Activated CD4-positive, alpha-beta T cell treated with anti-CD3 and anti-CD28 coated beads for 24 hours (primary cell): Measurements from ENCODE around the gene EIF5AL1.
"Not testable (repeated sequence)": the region's sequence is repeated elsewhere in the genome, so short reads cannot be mapped to it uniquely, and the experiment has no call there.

Experiments used
- DNase-seq, 2 donors: peaks; one replicate each; pipeline ENCODE4 v3.0.0-alpha.2; 2020; ENCODE audit warnings: low read depth in 2 of 2

The EIF5AL1 gene

GRCh38 chr10:79487296-79488194 lies 24.8 kb upstream of the EIF5AL1 start:
- DNase-seq: no peak

GRCh38 chr10:79488336-79488735 lies 24.0 kb upstream of the EIF5AL1 start:
- no peak for DNase-seq

- no peak for DNase-seq
Measured at GRCh38 chr10:79488870-79489269, 23.5 kb upstream of the EIF5AL1 start.

DNA sequence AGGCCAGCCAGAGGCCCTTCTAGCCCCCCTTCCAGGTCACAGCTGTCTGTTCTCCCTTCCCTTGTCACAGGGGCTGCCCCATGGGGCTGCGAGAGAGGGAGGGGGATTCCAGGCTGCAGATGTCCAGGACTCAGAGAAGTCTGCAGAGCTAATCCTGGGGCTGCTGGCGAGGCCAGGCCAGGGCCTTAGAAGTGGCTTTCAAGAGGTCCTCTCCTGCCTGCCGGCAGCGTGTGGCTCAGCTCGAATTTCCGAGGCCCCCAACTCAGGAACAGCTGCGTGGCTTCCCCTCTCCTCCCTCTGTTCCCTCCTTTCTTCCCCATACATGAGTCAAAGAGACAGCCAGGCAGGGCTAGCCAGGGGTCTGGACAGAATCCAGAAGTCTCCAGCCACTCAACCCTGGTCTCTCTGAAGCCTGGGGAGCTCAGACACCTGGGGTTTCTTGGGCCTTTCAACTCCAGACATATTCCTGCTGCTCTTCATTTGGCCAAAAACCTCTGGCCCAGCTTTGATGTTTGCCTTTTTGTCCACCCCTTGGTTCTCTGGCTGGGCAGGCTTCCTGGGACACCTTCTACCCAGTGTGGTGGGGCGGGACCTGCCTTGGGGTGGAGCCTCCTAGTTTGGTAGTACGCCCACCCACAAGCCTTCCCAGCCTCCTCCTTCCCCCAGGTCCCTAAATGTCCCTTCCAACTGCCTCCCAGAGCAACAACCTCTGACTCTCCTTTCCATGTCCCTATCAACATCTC lies 21.8 kb upstream of the EIF5AL1 start:
- DNase-seq: no peak

DNA sequence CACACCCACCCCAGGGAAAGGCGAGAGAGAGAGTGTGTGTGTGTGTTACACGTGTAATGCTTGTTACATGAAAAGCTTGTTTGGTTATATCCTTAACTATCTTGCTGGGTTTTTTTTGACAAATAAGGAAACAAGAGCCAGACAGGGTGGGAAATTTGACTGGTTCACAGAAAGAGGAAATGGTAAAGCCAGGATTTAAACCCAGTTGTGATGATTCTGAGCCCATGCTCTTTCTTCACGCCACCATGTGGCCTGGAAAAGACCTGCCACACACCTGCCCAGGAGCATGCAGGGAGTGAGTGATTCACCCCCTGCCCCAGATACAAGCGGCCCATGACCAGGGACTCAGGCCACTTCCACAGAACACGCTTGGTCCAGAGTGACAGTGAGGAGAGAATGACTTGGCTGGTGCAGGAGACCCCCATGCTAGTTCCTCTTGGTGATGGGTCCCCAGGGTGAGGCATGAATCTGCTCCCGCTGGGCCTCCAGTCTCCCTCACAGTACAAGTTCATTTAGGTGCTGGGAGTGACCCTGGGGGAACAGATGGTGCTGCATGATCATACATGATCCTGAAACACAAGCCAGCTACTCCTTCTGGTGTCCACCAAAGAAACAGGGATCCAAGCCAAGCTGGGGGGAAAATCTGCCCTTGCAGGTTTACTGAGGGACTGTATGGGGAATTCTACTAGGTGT lies 21.0 kb upstream of the EIF5AL1 start:
- no peak for DNase-seq

DNA sequence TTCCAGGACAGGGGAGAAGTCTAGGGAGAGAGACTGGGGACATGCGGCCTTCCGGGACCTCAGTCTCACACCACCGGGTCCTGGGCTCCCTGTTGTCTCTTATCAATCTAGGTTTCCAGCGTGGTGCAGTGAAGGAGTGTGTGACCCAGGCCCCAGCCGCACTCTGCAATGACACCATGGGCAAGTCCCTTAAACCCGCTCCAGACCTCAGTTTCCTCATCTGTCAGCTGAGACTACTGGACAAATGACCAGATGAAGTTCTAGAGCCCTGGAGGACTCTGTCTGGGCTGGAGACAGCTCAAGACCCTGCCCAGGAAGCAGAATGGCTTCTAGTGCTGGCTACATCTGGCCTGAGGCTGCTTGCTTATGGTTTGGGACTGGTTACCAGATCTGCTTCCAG lies 20.1 kb upstream of the EIF5AL1 start:
- DNase-seq: no peak

DNA sequence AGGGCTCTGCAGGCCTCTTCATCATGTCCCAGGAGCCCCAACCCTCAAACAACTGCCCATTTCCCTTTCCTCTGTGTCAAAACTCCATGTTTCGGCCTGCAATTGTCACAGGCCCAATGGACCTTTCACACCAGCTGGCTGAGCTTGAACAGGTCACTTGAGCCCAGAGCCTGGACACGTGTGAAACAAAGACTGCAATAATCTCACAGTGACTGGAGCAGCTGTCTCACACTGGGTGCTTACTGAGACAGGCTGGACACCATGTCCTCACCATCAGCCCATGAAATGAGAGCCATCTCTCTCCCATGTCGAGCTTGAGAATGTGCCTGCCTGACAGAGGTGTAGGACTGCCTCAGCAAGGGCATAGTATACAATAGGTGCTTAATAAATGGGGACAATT lies 19.5 kb upstream of the EIF5AL1 start:
- DNase-seq: no peak

DNA sequence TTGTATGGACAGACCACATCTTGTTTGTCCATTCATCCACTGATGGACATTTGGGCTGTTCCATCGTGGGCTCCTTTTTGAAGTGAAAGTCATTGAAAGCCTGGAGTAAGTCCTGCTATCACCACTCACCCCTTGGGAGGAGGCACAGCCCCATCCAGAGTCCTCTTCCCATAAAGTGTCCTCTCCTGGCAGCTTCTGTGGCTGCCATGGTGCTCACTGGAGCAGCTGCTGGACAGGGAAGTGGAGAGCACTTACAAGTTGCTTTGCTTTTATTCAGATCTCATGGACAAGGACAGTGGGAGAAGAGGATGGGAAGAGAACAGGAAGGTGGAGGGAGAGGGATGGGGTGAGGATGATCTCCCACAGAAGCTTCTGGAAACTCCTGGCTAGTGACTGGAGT lies 18.5 kb upstream of the EIF5AL1 start:
- no peak for DNase-seq

GRCh38 chr10:79494871-79495705 lies 17.2 kb upstream of the EIF5AL1 start:
- no peak for DNase-seq

- DNase-seq: no peak
Measured at GRCh38 chr10:79495791-79496190, 16.5 kb upstream of the EIF5AL1 start.

GRCh38 chr10:79496896-79497295 lies 15.4 kb upstream of the EIF5AL1 start:
- DNase-seq: no peak

GRCh38 chr10:79498291-79498829 lies 14.0 kb upstream of the EIF5AL1 start:
- no peak for DNase-seq

DNA sequence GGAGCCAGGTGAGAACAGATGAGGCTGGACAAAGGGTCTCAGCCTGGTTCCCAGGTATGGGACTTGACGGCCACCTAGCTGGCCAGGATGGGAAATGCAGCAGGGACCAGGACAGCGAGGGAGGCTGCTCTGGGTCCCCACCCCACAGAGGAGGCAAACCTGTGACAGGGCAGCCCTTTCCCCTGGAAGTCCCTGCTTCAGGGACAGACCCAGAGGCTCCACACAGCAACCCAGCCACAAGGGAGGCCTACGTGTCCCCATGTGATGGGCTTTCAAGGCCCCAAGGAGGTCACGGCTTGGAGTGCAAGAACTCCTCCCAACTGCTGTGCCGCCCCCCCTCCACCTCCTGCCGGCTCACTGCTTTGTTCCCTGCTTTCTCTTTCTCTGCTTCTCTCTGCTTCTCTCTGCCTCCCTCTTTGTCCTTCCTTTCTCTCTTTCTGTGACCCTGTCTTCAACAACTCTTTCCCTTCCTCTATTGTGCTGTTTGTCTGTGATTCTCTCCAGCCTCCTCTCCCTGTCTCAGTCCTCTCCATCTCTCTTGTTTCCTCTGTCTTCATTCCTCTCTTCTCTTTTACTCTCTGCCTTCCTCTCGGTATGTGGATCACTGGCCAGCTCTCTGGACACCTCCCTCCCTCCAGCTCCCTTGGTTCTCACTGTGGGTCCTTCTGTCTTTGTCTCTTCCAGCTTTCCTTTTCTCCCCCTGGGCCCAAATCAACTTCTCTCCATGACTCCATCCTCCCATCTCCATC lies 9.6 kb upstream of the EIF5AL1 start:
- no peak for DNase-seq

GRCh38 chr10:79503787-79504186 lies 8.5 kb upstream of the EIF5AL1 start:
- not testable (repeated sequence) for DNase-seq

- not testable (repeated sequence) for DNase-seq
Measured at GRCh38 chr10:79504483-79504882, 7.8 kb upstream of the EIF5AL1 start.

DNA sequence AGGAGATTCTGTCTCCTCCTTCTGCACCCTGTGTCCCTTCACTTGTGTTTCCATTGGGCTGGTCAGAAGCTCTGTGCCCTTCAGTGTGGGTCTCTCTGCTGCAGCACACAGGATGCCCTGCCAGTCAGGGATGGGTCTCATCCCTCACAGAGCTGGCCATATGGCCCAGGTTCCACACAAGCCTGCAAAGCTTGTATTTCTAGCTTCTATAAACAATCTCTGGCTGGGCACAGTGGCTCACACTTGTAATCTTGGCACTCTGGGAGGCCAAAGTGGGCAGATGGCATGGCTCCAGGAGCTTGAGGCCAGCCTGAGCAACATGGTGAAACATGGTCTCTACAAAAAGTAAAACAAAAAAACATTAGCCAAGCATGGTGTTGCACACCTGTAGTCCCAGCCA lies 7.0 kb upstream of the EIF5AL1 start:
- DNase-seq: not testable (repeated sequence)

DNA sequence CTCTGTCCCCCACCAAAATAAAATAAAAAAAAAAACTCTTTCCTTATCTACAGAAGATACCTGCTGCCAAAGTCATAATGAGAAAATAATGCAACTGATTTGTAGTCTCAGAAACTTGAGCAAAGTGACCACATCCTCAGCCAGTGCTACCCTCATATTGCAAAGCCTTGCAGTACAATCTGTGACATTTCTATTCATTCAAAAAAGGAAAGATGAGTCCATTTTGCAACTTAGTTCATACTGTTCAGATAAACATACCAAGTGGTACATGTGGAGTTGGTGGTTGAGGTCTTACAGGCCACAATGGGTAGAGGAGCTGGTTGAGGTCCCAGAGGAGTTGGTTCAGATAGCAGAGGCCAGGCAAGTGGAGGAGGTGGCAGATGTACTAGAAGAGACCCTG lies 6.5 kb upstream of the EIF5AL1 start:
- DNase-seq: no peak

DNA sequence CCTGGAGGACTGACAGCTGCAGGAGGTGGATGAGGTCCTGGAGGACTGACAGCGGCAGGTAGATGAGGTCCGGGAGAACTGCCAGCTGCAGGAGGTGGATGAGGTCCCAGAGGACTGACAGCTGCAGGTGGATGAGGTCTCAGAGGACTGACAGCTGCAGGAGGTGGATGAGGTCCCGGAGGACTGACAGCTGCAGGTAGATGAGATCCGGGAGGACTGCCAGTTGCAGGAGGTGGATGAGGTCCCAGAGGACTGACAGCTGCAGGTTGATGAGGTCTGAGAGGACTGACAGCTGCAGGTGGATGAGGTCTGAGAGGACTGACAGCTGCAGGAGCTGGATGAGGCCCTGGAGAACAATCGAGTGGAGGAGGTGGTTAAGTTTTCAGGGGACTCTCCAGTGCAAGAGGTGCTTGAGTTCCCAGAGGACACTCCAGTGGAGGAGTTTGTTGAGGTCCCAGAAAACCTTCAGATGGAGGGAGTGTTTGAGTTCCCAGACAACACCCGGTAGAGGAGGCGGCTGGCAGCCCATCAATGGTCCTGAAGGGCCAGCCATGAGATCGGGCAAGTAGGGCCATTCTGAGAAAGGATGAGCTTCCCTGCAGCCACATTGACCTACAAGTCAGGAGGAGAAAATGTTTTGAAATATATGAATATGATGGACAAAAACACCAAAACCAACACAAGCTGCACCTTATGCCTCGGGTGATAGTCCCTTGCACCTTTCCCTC lies 4.7 kb upstream of the EIF5AL1 start:
- no peak for DNase-seq

GRCh38 chr10:79508245-79508644 lies 4.1 kb upstream of the EIF5AL1 start:
- DNase-seq: not testable (repeated sequence)
